ENCODE data around the gene PRMT7.

PRMT7 gene

GRCh38 chr16:68306633-68307032 lies 4.2 kb upstream of the PRMT7 start:
- no peak for DNase-seq (ENCODE audit: low read depth)

DNA sequence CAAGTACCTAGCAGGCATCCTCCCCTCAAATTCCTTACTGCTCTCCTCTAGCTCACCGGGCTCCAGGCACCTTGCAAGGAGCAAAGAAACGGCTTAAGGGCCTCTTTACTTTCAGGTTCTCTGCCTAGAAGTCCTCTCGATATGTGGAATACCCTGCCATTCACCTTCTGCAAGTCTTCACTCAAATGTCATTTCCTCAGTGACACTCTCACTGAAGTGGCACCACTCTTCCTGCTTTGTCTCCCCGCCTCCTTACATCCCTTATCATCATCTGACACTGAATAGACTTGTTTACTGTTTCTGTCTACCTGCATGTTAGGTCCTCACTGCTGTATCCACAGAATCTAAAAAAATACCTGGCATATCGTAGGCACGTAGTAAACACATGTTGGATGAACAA lies 1.0 kb upstream of the PRMT7 start:
- no peak for DNase-seq (ENCODE audit: low read depth)

DNA sequence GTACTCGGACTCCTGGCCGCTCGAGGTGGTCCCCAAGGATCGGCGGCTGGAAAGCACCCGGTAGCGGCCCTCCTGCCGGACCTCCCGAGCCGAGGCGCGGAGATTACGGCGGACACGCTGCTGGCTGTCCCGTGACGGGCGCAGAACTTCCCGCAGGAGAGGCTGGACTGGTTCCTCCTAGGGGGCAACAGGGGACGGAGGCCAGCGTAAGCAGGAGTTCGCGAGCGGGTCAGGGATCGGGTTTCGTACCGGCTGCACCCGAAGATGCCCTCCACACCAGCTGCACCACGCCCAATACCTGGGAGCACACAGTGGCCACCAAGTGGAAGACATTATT lies 414 bp upstream of the PRMT7 start:
- no peak for DNase-seq (ENCODE audit: low read depth)

GRCh38 chr16:68313116-68313515 lies 2.3 kb downstream of the PRMT7 start:
- no peak for DNase-seq (ENCODE audit: low read depth)

DNA sequence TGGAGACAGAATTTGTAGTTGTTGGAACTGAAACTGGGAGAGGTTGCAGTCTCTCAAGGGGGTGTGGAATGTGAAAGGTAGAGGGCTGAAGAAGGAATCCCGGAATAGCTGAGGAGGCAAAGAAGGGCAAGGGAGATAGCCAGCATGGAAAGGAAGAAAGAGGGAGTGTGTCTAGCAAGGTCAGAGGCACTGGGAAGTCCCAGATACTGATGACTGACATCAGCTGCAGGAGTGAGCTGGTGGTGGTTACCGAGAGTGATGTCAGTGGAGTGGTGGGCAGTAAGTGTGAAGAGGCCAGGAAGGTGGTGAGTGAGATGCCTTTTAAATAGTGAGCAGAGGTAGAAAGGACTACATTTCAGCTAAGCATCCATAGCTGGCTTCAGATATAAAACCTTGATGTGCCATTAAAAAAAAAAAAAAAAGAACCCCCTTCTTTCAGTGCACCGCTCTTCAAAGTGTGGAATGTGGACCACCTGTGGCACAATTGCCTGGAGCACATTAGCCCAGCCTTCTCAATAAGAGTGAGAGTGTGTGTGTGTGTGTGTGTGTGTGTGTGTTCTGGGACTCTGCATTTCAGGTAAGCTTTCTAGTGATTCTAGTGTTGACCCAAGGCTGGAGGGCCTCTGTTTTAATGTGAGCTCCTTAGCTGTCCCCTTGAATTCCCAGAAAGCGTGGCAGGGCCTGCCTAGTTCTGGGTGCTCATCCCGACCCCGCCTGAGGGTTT lies 8.5 kb downstream of the PRMT7 start:
- DNase-seq (ENCODE audit: low read depth): no peak

DNA sequence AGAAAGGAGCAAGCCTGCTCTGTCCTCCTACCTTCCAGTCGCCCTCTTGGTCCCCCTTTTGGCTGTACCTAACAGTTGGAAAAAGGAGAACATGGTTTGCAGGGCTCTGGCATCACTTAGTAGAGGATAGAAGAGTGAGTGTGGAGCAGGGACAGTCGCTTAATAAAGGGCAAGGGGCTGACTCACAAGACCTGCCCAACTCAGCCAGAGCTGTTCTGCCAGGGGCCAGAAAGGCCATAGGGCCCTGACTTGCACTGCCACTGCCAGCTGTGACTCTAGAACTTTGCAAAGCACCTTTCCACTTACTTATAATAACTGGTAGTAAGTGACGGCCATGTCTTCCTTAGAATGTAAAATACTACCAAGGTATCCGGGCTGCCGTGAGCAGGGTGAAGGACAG lies 13.5 kb downstream of the PRMT7 start:
- no peak for DNase-seq (ENCODE audit: low read depth)

DNA sequence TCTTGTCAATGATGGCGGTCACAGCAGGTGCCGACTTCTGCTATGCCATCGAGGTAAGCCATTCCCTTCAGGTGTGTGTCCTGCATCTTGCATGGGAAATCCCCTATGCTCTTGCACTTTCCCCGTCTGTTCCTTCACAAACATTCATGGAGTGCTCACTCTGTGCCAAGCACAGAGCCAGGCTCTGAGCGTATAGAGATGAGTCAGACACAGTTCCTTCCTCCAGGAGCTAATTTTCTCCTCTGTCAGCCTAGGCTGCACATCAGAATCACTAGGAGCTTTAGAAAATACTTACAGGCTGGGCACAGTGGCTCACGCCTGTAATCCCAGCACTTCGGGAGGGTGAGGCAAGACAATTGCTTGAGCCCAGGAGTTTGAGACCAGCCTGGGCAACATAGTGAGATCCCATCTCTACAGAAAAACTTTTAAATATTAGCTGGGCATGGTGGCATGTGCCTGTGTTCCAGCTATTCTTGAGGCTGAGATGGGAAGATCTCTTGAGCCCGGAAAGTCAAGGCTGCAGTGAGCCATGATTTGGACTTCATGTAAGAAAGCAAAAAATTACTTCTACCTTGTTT lies 14.1 kb downstream of the PRMT7 start:
- no peak for DNase-seq (ENCODE audit: low read depth)

- DNase-seq (ENCODE audit: low read depth): peak; percentile 71
Measured at GRCh38 chr16:68328151-68328859, 17.5 kb downstream of the PRMT7 start.

GRCh38 chr16:68328860-68329390 lies 18.1 kb downstream of the PRMT7 start:
- DNase-seq (ENCODE audit: low read depth): no peak

DNA sequence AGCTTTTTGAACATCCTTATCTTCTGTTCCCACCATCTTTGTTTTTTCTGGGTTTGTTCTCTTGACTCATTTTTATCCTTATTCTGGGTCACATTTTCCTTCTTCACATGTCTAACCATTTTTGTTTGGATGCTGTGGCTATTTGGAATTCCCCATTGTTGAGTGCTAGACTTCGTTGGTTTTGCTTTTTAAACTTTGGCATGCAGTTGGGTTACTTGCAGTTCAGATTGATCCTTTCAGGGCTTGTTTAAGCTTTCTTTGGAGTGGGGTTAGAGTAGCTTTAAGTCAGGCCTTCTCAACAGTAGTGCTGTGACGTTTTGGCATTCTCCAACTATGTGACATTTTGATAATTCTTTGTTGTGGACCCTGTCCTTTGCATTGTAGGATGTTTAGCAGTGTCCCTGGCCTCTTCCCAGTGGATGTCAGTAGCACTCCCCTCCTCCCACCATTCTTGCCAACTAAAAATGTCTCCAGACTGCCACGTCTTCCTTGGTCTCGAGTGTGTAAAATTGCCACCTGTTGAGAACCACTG lies 21.1 kb downstream of the PRMT7 start:
- DNase-seq (ENCODE audit: low read depth): no peak

- DNase-seq (ENCODE audit: low read depth): no peak
Measured at GRCh38 chr16:68332411-68333121, 21.7 kb downstream of the PRMT7 start.

DNA sequence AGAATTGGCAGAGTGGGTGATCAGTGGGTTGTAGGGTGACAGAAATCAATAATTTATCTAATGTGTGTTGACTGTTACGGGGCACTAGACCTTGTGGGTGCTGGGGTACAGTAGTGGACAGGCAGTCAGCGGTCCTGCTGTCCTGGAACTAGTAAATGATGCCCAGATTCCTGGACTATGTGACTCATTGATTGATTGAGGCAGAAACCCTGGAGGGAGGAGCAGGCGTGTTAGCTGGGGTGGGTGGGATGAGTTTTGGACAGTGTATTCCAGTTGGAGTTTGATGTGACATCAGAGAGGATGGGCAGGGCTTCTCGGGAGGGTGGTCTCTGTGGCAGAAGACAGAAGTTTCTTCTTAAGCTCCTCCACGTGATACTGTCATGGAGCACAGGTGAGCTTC lies 24.4 kb downstream of the PRMT7 start:
- no peak for DNase-seq (ENCODE audit: low read depth)

DNA sequence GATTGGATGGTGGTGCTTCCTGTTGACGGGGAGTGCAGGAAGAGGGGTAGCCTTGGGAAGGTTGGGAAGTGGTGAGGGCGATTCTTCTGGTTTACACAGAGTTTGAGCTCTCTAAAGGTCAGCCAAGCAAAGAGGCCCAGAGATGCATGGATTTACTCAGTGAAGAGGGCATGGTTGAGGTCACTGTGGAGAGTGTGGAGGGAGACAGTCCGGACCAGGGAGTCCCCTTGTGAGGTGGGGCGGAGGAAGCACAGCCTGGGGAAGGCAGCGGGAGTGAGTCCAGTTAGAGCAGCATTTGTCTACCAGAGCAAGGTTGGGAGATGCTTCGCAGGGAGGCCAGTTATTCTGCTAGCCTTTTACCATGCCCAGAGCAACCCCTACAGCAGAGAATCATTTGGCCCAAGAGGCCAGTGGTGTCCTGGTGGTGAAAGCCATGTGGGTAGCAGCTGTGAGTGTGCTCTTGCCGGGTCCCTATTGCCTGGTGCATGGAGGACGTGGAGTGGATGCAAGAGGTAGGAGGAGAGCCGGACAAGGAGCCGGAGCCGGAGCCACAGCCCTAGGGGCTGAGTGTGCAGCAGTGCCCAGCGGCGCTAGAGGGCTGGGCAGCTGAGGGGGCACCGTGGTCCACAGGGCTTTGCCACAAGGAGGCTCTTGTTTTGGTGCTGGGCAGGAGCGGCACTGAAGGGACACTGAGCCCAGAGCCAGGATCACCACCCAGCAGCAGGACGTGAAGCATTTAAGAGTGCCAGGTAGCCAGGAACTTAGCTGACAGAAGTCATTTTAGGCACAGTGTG lies 27.7 kb downstream of the PRMT7 start:
- DNase-seq (ENCODE audit: low read depth): no peak

DNA sequence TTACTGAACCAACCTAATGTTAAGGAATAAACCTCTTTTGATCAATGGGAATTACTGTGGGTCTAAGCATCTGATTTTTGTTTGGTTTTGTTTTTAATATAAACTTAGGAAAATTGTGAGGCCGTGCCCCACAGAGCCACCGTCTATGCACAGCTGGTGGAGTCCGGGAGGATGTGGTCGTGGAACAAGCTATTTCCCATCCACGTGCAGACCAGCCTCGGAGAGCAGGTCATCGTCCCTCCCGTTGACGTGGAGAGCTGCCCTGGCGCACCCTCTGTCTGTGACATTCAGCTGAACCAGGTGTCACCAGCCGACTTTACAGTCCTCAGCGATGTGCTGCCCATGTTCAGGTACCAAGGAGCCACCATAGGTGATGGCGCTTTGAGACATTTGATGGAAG lies 28.4 kb downstream of the PRMT7 start:
- no peak for DNase-seq (ENCODE audit: low read depth)

- no peak for DNase-seq (ENCODE audit: low read depth)
Measured at GRCh38 chr16:68342620-68343019, 31.8 kb downstream of the PRMT7 start.

- no peak for DNase-seq (ENCODE audit: low read depth)
Measured at GRCh38 chr16:68343137-68343536, 32.3 kb downstream of the PRMT7 start.

- no peak for DNase-seq (ENCODE audit: low read depth)
Measured at GRCh38 chr16:68344252-68344651, 33.4 kb downstream of the PRMT7 start.

DNA sequence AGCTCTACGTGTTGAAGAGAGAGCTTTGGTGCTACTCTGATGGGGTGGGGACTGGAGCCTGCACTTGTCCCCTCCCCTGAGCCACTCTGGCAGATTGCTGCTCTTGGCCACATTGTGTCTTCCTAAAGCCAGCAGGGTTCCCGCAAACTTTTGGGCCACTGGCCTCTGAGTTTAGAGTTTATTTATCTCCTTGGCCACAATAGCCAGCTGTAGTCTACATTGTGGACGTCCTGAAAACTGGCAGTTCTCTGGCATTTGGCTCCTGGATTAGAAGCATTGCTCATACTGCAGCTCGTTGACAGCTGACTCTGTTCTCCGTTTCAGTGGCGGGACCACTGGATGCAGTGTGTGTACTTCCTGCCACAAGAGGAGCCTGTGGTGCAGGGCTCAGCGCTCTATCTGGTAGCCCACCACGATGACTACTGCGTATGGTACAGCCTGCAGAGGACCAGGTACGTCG lies 34.6 kb downstream of the PRMT7 start:
- DNase-seq (ENCODE audit: low read depth): no peak

GRCh38 chr16:68345958-68346635 lies 35.3 kb downstream of the PRMT7 start:
- no peak for DNase-seq (ENCODE audit: low read depth)

- DNase-seq (ENCODE audit: low read depth): no peak
Measured at GRCh38 chr16:68346892-68347480, 36.2 kb downstream of the PRMT7 start.
